Esophagus squamous epithelium (tissue), 4 donors: Measurements from ENCODE around the gene NDST1.

Experiments used
- POLR2A ChIP-seq, 4 donors: fragments of 450-650 bp; IDR thresholded peaks; one replicate each; pipeline ENCODE4 v1.6.1; 2017; ENCODE audit warnings: antibody characterized with exemption in 4 of 4, mild to moderate bottlenecking in 4 of 4, moderate library complexity in 3 of 4
- TF ChIP-seq, protein P1 (sequence below), 6 experiments: fragments of 450-650 bp in 4 of 6; fragments of 200-600 bp in 2 of 6; sonication (generic) in 2 of 6; IDR thresholded peaks; one replicate each; pipeline ENCODE4 v1.5.1; 2016 to 2019; ENCODE audit warnings: antibody characterized with exemption in 6 of 6, mild to moderate bottlenecking in 4 of 6, moderate library complexity in 4 of 6

DNA sequence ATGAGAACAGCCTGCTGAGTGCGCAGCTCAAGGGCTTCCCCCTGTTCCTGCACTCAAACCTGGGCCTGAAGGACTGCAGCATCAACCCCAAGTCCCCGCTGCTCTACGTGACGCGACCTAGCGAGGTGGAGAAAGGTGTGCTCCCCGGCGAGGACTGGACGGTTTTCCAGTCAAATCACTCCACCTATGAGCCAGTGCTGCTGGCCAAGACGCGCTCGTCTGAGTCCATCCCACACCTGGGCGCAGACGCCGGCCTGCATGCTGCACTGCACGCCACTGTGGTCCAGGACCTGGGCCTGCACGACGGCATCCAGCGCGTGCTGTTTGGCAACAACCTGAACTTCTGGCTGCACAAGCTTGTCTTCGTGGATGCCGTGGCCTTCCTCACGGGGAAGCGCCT lies 19.9 kb downstream of the NDST1 start:
- TF ChIP-seq, protein P1, sequence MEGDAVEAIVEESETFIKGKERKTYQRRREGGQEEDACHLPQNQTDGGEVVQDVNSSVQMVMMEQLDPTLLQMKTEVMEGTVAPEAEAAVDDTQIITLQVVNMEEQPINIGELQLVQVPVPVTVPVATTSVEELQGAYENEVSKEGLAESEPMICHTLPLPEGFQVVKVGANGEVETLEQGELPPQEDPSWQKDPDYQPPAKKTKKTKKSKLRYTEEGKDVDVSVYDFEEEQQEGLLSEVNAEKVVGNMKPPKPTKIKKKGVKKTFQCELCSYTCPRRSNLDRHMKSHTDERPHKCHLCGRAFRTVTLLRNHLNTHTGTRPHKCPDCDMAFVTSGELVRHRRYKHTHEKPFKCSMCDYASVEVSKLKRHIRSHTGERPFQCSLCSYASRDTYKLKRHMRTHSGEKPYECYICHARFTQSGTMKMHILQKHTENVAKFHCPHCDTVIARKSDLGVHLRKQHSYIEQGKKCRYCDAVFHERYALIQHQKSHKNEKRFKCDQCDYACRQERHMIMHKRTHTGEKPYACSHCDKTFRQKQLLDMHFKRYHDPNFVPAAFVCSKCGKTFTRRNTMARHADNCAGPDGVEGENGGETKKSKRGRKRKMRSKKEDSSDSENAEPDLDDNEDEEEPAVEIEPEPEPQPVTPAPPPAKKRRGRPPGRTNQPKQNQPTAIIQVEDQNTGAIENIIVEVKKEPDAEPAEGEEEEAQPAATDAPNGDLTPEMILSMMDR (IDR thresholded peaks at IDR 0.05), result no peak
- TF ChIP-seq POLR2A (IDR thresholded peaks at IDR 0.05), result no peak
